ENCODE results near the gene HEXIM2. TPM values are rescaled to one million over a fixed set of nuclear protein-coding genes. Genes with fewer than 3 reads are reported as not detected.

Gene HEXIM2
- total RNA-seq, 1 donor from 2014 or later = 11.5 TPM

DNA sequence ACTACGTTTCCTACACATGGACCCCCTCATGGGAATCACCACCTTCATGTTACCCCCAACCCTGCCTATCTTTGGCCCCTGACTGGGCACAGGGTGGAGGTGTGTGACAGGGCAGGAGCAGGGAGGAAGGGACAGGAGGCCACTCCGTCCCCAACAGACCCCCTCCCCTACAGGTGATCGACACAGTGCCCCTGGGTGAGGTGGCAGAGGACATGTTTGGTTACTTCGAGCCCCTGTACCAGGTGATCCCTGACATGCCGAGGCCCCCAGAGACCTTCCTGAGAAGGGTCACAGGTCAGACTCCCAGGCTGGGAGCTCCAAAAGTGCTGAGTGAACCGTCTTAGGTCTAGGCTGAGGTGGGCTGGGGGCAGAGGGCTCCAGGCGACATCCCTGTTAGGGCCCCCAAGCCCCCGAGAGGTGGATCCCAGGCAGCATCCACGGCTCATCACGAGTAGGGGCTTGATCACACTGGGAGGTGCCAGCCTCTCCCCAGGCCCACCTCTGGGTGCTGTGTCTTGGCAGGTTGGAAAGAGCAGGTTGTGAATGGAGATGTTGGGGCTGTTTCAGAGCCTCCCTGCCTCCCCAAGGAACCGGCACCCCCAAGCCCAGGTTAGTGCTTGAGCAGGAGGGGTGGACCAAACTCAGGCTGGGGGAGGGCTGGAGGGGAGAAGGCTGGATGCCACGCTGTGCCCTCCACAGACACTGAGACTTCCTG is 24.7 kb upstream of the HEXIM2 start:
- no peak for DNase-seq (ENCODE audit: extremely low spot score, unreplicated experiment)
- peak overlapping the region; percentile 87 for H3K4me3 Mint-ChIP-seq

DNA sequence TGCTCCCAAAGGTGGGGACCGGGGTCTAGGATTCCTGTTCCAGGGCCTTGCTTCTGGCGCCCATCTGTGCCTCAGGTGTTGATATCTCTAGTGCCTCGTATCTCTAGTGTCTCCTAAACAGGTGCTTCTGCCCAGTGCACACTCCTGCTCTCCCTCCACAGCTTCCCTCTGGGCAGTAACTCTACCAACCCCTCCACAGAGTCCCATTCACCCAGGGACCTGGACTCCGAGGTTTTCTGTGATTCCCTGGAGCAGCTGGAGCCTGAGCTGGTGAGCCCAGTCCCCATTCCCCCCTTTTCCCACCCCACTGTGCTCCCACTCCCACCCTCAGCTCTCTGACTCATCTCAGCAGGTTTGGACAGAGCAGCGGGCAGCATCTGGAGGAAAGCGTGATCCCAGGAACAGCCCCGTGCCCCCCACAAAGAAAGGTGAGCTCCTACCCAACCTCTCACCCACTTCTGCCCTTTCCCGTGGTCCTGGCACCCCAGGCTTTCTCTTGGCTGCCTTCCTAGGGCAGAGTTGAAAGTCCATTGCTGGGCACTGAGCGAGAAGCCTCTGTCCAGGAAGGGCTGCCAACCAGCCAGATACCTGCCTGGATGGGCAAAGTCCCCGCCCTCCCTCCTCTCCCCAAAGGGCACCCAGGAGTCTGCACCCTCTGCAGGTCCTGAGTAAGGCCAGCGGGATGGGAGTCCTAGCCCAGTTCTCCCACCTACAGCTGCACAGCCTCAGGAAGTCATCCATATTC is 23.9 kb upstream of the HEXIM2 start:
- no peak overlapping the region for H3K27ac Mint-ChIP-seq
- no peak for TF ChIP-seq CTCF (conservative IDR thresholded peaks at IDR 0.05)
- no peak overlapping the region for H3K4me3 Mint-ChIP-seq
- H3K36me3 Mint-ChIP-seq = peaks cover 3% of the 10 kb centered on the region
- no peak for DNase-seq (ENCODE audit: extremely low spot score, unreplicated experiment)
- no peaks in the 10 kb centered on the region for H3K27me3 Mint-ChIP-seq
- H3K9me3 Mint-ChIP-seq = no peaks in the 10 kb centered on the region
- peaks cover 5% of the 10 kb centered on the region for H3K4me1 Mint-ChIP-seq (ENCODE audit: unreplicated experiment)

More for the DNA sequence above, 24.7 kb upstream of the HEXIM2 start:
- TF ChIP-seq CTCF (conservative IDR thresholded peaks at IDR 0.05) = no peak
- H3K9me3 Mint-ChIP-seq = no peaks in the 10 kb centered on the region
- no peak overlapping the region for H3K27ac Mint-ChIP-seq
- H3K4me1 Mint-ChIP-seq (ENCODE audit: unreplicated experiment) = peaks cover 5% of the 10 kb centered on the region
- H3K36me3 Mint-ChIP-seq = peaks cover 3% of the 10 kb centered on the region
- H3K27me3 Mint-ChIP-seq = no peaks in the 10 kb centered on the region

- H3K4me3 Mint-ChIP-seq = no peak overlapping the region
- no peak for DNase-seq (ENCODE audit: extremely low spot score, unreplicated experiment)
- no peak overlapping the region for H3K27ac Mint-ChIP-seq
- H3K4me1 Mint-ChIP-seq (ENCODE audit: unreplicated experiment) = peaks cover 5% of the 10 kb centered on the region
- no peaks in the 10 kb centered on the region for H3K27me3 Mint-ChIP-seq
- peaks cover 3% of the 10 kb centered on the region for H3K36me3 Mint-ChIP-seq
- TF ChIP-seq CTCF (conservative IDR thresholded peaks at IDR 0.05) = no peak
- no peaks in the 10 kb centered on the region for H3K9me3 Mint-ChIP-seq
Measured at GRCh38 chr17:45138911-45139532, 22.7 kb upstream of the HEXIM2 start.

DNA sequence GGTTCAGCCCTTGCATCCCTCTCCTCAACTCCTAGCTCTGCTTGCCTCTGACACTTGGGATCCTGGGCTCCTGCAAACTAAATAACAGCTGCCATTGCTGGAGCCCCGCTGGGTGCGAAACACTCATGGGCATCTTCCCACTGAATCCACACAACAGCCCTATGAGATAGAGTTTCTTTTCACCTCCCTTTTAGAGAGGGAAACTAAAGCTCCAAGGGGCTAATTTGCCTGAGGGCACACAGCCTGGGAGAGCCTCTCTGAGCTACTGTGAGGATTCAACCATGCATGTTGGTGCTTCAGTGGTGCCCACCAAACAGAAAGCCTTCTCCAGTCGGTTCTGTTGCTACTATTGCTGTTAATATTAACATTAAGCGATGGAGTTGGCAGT is 22.1 kb upstream of the HEXIM2 start:
- H3K27me3 Mint-ChIP-seq = no peaks in the 10 kb centered on the region
- no peak overlapping the region for H3K4me3 Mint-ChIP-seq
- H3K27ac Mint-ChIP-seq = no peak overlapping the region
- peaks cover 5% of the 10 kb centered on the region for H3K4me1 Mint-ChIP-seq (ENCODE audit: unreplicated experiment)
- peaks cover 3% of the 10 kb centered on the region for H3K36me3 Mint-ChIP-seq
- H3K9me3 Mint-ChIP-seq = no peaks in the 10 kb centered on the region
- no peak for DNase-seq (ENCODE audit: extremely low spot score, unreplicated experiment)
- TF ChIP-seq CTCF (conservative IDR thresholded peaks at IDR 0.05) = no peak

DNA sequence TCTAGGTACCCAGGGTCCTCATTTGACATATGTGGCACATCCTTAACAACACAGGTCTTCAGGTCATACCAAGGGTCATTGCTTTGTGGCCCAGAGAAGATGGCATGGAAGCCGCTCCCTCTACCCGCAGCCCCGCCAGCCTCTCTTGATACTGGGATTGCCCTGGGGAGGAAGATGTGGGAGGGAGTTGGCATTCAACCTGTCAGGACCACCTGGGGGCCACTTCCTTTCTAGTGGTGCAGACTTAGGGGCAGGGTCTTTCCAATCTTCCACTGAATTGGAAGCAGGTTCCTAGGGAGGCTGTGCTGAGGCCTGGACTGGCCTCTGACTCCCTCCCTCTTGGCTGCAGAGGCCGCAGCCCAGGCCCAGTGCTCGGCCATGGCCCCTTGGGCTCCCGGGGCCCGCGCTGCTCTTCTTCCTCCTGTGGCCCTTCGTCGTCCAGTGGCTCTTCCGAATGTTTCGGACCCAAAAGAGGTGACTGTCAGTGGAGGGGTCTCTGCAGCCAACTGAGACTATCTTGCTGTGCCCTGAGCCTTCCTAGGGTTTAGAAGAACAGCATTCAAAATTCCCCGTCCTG is 18.5 kb upstream of the HEXIM2 start:
- no peaks in the 10 kb centered on the region for H3K9me3 Mint-ChIP-seq
- no peak overlapping the region for H3K4me3 Mint-ChIP-seq
- peak overlapping the region; percentile 50 for H3K27ac Mint-ChIP-seq
- peaks cover 7% of the 10 kb centered on the region for H3K27me3 Mint-ChIP-seq
- no peak for DNase-seq (ENCODE audit: extremely low spot score, unreplicated experiment)
- peaks cover 4% of the 10 kb centered on the region for H3K36me3 Mint-ChIP-seq
- TF ChIP-seq CTCF (conservative IDR thresholded peaks at IDR 0.05) = no peak
- peaks cover 24% of the 10 kb centered on the region for H3K4me1 Mint-ChIP-seq (ENCODE audit: unreplicated experiment)
